Sigmoid colon (tissue), 4 donors: ENCODE measurements around the gene ALAS2.

ENCODE experiments used
- POLR2A ChIP-seq, 2 donors: fragments of 450-650 bp; IDR thresholded peaks; one replicate each; pipeline ENCODE4 v1.6.1; 2016; ENCODE audit warnings: antibody characterized with exemption in 2 of 2, mild to moderate bottlenecking in 2 of 2, moderate library complexity in 2 of 2
- POLR2AphosphoS5 ChIP-seq, 4 donors: sonication (generic); formaldehyde crosslinking; IDR thresholded peaks; one replicate each; pipeline ENCODE4 v1.6.1; 2017; ENCODE audit warnings: antibody characterized with exemption in 4 of 4
- TF ChIP-seq, protein P1 (sequence below), 4 experiments: fragments of 450-650 bp in 3 of 4; fragments of 200-600 bp in 1 of 4; IDR thresholded peaks; one replicate each; pipeline ENCODE4 v1.5.1; 2016 to 2019; ENCODE audit warnings: antibody characterized with exemption in 4 of 4, mild to moderate bottlenecking in 3 of 4, moderate library complexity in 2 of 4

DNA sequence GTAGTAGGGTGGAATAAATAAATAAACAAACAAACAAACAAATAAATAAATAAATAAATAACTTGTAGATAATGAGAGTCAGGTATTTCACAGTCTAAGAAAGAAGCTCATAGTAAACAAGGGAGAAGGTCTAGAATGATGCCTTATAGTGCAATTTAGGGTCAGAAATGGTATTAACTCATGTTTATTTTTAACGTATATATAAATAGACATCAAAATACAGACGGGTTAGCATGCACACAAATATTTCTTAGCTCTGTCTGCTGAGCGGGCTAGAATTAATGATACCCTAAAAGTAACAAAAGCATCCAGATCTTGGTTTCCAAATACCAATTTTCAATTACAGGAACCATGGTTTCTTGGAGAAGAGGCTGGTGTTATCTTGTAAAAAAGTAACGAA lies 53.4 kb downstream of the ALAS2 start:
- no peak for TF ChIP-seq POLR2A (IDR thresholded peaks at IDR 0.05)
- TF ChIP-seq, protein P1, sequence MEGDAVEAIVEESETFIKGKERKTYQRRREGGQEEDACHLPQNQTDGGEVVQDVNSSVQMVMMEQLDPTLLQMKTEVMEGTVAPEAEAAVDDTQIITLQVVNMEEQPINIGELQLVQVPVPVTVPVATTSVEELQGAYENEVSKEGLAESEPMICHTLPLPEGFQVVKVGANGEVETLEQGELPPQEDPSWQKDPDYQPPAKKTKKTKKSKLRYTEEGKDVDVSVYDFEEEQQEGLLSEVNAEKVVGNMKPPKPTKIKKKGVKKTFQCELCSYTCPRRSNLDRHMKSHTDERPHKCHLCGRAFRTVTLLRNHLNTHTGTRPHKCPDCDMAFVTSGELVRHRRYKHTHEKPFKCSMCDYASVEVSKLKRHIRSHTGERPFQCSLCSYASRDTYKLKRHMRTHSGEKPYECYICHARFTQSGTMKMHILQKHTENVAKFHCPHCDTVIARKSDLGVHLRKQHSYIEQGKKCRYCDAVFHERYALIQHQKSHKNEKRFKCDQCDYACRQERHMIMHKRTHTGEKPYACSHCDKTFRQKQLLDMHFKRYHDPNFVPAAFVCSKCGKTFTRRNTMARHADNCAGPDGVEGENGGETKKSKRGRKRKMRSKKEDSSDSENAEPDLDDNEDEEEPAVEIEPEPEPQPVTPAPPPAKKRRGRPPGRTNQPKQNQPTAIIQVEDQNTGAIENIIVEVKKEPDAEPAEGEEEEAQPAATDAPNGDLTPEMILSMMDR (IDR thresholded peaks at IDR 0.05): no peak
- TF ChIP-seq POLR2AphosphoS5 (IDR thresholded peaks at IDR 0.05): no peak
